ENCODE measurements around the gene DCST1. TPM values are rescaled to one million over a fixed set of nuclear protein-coding genes. Genes with fewer than 3 reads are reported as not detected.

The DCST1 gene
- total and polyA plus RNA-seq, 9 donors, result 0.10 to 0.30 (median 0.16) TPM; not detected in 1

DNA sequence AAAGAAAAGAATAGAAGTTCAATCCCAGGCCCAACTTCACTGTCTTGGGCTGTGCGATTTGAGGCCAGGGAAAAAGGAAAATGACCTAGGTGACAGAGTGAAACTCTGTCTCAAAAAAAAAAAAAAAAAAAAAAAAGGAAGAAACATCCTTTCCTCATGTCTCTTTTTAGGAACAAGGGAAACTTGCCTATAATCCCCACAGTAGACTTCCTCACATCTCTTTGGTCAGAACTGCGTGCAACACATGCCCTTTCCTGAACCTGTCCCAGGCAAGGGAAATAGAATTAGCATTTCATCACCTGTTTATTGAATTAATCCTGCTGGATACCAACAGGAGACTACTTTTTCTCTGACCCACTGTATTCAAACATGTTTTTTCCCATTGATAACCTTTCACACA lies 2.3 kb downstream of the DCST1 start:
- no peak for DNase-seq
- Histone ChIP-seq H3K4me3 (ENCODE audit: low read length) (no peak overlapping the region), H3K27ac (ENCODE audit: low read length) (no peak overlapping the region), H3K4me1 (ENCODE audit: control insufficient read depth, insufficient read depth, low read length) (no peaks in the 10 kb centered on the region), H3K36me3 (ENCODE audit: control insufficient read depth, insufficient read depth, low read length) (no peaks in the 10 kb centered on the region), H3K9me3 (replicated peaks; ENCODE audit: control insufficient read depth, low read depth, low read length) (no peaks in the 10 kb centered on the region), H3K27me3 (ENCODE audit: control insufficient read depth, insufficient read depth, low read length) (peaks cover 7% of the 10 kb centered on the region)
- no CpG with 5 or more reads among the region's 2 CpGs for WGBS (ENCODE audit: insufficient coverage)

DNA sequence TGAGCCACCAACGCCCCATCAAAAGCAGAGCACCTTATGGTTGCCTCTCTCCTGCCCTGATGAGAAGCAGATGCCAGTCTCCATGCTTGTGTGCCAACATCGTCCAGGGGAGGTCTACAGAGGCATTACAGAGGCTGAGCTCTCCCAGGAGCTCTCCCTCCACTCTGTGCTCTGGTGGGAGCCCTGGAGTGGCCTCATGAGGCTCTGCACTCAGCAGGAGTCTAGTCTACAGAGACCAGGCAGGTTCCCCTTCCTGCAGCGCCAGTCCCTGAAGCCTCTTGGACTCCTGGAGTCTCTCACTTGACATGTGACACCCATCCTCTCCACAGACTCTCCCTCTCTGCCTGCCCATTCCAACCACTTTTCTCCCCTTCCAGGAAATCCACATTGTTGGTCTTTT lies 3.4 kb downstream of the DCST1 start:
- Histone ChIP-seq H3K4me1 (ENCODE audit: control insufficient read depth, insufficient read depth, low read length) (no peaks in the 10 kb centered on the region), H3K27ac (ENCODE audit: low read length) (no peak overlapping the region), H3K27me3 (ENCODE audit: control insufficient read depth, insufficient read depth, low read length) (peaks cover 7% of the 10 kb centered on the region), H3K4me3 (ENCODE audit: low read length) (no peak overlapping the region), H3K9me3 (replicated peaks; ENCODE audit: control insufficient read depth, low read depth, low read length) (no peaks in the 10 kb centered on the region), H3K36me3 (ENCODE audit: control insufficient read depth, insufficient read depth, low read length) (no peaks in the 10 kb centered on the region)
- WGBS (ENCODE audit: insufficient coverage), result 60% methylated on average over 3 of the region's 3 CpGs
- no peak for DNase-seq

DNA sequence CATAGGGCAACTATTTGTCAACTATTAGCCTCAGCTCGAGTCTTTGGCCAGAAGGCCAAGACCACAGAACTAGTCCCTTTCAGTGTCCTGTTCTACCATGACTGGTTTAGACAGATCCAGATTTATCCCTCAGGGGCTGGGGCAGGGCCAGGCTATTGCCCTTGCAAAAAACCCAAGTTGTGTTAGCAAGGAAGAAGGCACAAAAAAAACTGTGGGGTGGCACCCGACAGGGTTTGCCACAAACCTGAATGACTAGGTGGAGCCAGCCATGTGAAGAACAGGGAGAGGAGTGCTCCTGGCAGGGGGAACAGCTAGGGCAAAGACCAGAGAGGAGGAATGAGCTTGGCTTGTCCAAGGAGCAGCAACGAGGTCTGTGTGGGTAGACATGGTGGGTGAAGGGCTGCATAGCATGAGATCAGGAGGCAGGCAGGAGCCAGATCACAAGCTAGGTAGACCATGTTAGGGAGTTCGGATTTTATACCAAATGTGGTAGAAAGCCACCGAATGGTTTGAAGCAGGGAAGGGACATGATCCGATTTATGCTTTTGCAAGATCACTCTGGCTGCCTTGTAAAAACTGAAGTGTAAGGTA lies 4.3 kb downstream of the DCST1 start:
- H3K4me3 ChIP-seq (ENCODE audit: low read length), result no peak overlapping the region
- 84% methylated on average over 6 of the region's 6 CpGs for WGBS (ENCODE audit: insufficient coverage)
- no peak overlapping the region for H3K27ac ChIP-seq (ENCODE audit: low read length)
- no peaks in the 10 kb centered on the region for H3K9me3 ChIP-seq (replicated peaks; ENCODE audit: control insufficient read depth, low read depth, low read length)
- H3K27me3 ChIP-seq (ENCODE audit: control insufficient read depth, insufficient read depth, low read length), result peaks cover 7% of the 10 kb centered on the region
- no peaks in the 10 kb centered on the region for H3K36me3 ChIP-seq (ENCODE audit: control insufficient read depth, insufficient read depth, low read length)
- H3K4me1 ChIP-seq (ENCODE audit: control insufficient read depth, insufficient read depth, low read length), result no peaks in the 10 kb centered on the region
- DNase-seq, result no peak

DNA sequence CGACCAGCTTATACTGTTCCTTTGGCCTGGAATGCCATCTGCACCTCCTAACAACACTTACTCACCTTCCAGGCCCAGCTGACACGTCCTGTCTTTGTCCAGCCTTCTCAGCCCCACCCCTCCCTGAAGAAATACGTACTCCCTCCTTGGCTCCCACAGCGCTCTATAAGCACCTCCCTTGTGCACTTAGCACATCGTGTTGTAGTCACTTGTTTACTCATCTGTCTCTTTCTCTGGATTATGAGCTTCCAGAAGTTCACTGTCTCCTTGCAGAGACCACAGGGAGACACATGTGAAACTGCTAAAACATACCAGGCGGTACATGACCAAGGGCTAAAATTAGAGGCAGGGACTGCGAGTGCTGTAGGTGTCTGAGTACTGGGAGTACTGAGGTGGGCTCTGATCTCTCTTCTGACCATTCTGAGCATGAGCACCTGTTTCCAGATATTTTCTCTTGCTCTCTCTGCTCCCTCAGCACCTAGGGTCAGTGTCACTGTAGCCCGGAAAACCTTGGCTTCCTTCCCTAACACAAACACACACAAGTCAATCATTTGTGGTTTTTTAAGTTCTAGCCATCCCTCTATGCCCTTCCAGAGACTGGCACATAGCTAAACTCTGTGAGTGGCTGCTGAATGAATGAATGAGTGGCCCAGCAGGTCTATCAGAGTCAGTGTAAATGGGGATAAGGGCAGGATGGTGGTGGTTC lies 5.1 kb downstream of the DCST1 start:
- Histone ChIP-seq H3K36me3 (ENCODE audit: control insufficient read depth, insufficient read depth, low read length) (no peaks in the 10 kb centered on the region), H3K4me1 (ENCODE audit: control insufficient read depth, insufficient read depth, low read length) (no peaks in the 10 kb centered on the region), H3K27me3 (ENCODE audit: control insufficient read depth, insufficient read depth, low read length) (peaks cover 5% of the 10 kb centered on the region), H3K9me3 (replicated peaks; ENCODE audit: control insufficient read depth, low read depth, low read length) (no peaks in the 10 kb centered on the region), H3K4me3 (ENCODE audit: low read length) (no peak overlapping the region), H3K27ac (ENCODE audit: low read length) (no peak overlapping the region)
- DNase-seq, result no peak
- WGBS (ENCODE audit: insufficient coverage), result 43% methylated on average over 7 of the region's 8 CpGs

DNA sequence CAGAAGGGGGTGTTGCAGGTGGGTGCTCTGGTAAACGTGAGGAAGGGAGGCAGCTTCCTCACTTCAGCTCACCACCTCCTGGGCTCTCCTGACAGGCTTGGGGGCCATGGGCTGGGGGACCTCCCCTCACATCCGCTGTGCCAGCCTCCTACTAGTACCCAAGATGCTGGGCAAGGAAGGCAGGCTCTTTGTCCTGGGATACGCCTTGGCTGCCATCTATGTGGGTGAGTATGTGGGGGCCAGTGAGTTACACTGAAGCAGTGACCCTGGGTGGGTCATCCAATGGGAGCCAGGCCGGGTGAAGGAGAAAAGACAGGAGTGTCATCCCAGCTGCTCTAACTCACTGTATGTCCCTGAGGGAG lies 5.7 kb downstream of the DCST1 start:
- no CpG with 5 or more reads among the region's 4 CpGs for WGBS (ENCODE audit: insufficient coverage)
- Histone ChIP-seq H3K36me3 (ENCODE audit: control insufficient read depth, insufficient read depth, low read length) (no peaks in the 10 kb centered on the region), H3K4me3 (ENCODE audit: low read length) (no peak overlapping the region), H3K9me3 (replicated peaks; ENCODE audit: control insufficient read depth, low read depth, low read length) (no peaks in the 10 kb centered on the region), H3K27ac (ENCODE audit: low read length) (no peak overlapping the region), H3K4me1 (ENCODE audit: control insufficient read depth, insufficient read depth, low read length) (no peaks in the 10 kb centered on the region), H3K27me3 (ENCODE audit: control insufficient read depth, insufficient read depth, low read length) (peaks cover 5% of the 10 kb centered on the region)
- DNase-seq, result no peak

DNA sequence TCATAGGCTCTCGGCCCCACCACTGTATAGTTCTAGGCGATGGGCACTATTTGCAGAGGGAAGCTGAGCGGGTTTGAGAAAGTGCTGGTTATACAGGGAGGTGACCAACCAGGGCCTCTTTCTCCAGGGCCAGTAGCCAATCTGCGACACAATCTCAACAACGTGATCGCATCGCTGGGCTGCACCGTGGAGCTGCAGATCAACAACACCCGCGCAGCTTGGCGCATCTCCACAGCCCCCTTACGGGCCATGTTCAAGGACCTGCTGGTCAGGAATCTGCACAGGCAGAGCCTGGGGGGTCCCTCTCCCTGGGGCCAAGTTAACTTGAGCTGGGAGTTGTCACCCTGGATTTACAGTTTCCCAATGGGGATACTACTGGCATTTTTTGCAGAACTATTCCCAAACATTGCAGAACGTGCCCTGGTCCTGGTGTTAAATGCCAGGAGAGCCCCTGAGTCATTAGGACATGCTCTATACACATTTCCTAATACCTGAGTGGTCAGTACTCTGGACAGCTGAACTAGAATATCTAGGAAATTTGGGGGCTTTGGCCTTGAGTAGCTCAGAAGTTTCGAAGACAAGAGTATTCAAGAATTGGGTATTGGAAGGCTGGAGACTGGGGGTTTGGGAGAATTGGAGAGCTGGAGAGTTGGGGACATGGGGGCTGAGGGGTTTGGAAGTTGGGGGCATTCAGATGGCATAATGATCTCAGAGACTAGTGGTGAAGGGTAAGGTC lies 6.9 kb downstream of the DCST1 start:
- DNase-seq, result no peak
- H3K27me3 ChIP-seq (ENCODE audit: control insufficient read depth, insufficient read depth, low read length), result peaks cover 5% of the 10 kb centered on the region
- peaks cover 5% of the 10 kb centered on the region for H3K4me1 ChIP-seq (ENCODE audit: control insufficient read depth, insufficient read depth, low read length)
- no peak overlapping the region for H3K27ac ChIP-seq (ENCODE audit: low read length)
- no peaks in the 10 kb centered on the region for H3K9me3 ChIP-seq (replicated peaks; ENCODE audit: control insufficient read depth, low read depth, low read length)
- no peak overlapping the region for H3K4me3 ChIP-seq (ENCODE audit: low read length)
- 89% methylated on average over 12 of the region's 14 CpGs for WGBS (ENCODE audit: insufficient coverage)
- no peaks in the 10 kb centered on the region for H3K36me3 ChIP-seq (ENCODE audit: control insufficient read depth, insufficient read depth, low read length)

DNA sequence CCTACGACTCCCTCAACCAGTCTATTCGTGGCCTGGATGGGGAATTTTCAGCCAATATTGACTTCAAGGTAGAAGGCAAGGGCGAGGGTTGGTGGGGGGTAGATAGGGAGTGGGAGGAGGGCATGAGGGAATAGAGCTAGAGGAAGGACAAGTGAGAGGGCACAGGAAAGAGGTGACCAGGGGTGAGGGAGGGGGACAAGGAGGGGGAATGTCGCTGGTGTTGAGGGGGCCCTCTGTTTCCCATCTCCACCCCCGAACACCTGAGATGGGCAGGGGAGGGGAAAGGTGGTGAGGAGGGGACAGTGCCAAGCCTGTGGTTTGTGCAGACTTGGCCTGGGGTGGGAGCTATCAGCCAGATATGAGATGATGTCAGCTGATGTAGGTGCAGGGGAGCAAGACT lies 9.2 kb downstream of the DCST1 start:
- no peaks in the 10 kb centered on the region for H3K36me3 ChIP-seq (ENCODE audit: control insufficient read depth, insufficient read depth, low read length)
- no peaks in the 10 kb centered on the region for H3K9me3 ChIP-seq (replicated peaks; ENCODE audit: control insufficient read depth, low read depth, low read length)
- H3K27ac ChIP-seq (ENCODE audit: low read length), result no peak overlapping the region
- H3K27me3 ChIP-seq (ENCODE audit: control insufficient read depth, insufficient read depth, low read length), result peaks cover 3% of the 10 kb centered on the region
- WGBS (ENCODE audit: insufficient coverage), result 83% methylated on average over 5 of the region's 5 CpGs
- H3K4me1 ChIP-seq (ENCODE audit: control insufficient read depth, insufficient read depth, low read length), result peaks cover 5% of the 10 kb centered on the region
- no peak overlapping the region for H3K4me3 ChIP-seq (ENCODE audit: low read length)
- DNase-seq, result no peak

DNA sequence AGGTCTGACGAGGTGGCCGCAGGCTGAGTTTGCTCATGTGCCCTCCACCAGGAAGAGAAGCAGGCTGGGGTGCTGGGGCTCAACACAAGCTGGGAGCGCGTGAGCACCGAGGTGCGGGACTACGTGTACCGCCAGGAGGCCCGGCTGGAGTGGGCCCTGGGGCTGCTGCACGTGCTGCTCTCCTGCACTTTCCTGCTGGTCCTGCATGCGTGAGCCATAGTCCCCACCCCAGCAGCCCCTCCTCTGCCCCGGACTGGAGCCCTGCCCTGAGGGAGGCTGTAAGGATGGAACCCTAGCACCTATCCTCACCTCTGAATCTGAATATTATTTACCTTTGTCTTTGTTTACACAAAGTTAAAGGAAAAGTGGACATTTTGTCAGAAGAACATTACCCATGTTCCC lies 9.7 kb downstream of the DCST1 start:
- H3K9me3 ChIP-seq (replicated peaks; ENCODE audit: control insufficient read depth, low read depth, low read length), result no peaks in the 10 kb centered on the region
- peaks cover 3% of the 10 kb centered on the region for H3K27me3 ChIP-seq (ENCODE audit: control insufficient read depth, insufficient read depth, low read length)
- no peak overlapping the region for H3K4me3 ChIP-seq (ENCODE audit: low read length)
- no peaks in the 10 kb centered on the region for H3K36me3 ChIP-seq (ENCODE audit: control insufficient read depth, insufficient read depth, low read length)
- peaks cover 5% of the 10 kb centered on the region for H3K4me1 ChIP-seq (ENCODE audit: control insufficient read depth, insufficient read depth, low read length)
- 59% methylated on average over 6 of the region's 12 CpGs for WGBS (ENCODE audit: insufficient coverage)
- no peak overlapping the region for H3K27ac ChIP-seq (ENCODE audit: low read length)
- no peak for DNase-seq

DNA sequence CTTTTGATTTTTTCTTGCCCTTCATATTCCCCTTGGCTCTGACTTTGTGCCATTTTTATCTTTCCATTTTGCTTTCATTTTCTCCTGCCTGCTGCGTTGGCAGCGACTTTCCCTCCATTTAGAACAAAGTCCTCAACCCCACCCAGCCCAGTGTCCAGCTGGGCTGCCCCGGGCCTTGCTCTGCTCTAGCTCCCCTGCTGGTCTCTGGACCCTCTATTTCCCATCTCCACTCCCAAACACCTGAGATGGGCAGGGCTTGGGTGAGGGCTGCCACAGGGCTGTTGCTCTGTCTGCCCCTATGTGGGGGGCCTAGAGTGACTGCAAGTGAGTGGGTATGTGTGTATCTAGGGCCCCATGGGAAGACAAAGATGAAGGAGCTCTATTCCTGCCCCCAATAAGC lies 10.2 kb downstream of the DCST1 start:
- WGBS (ENCODE audit: insufficient coverage), result 93% methylated on average over 2 of the region's 3 CpGs

DNA sequence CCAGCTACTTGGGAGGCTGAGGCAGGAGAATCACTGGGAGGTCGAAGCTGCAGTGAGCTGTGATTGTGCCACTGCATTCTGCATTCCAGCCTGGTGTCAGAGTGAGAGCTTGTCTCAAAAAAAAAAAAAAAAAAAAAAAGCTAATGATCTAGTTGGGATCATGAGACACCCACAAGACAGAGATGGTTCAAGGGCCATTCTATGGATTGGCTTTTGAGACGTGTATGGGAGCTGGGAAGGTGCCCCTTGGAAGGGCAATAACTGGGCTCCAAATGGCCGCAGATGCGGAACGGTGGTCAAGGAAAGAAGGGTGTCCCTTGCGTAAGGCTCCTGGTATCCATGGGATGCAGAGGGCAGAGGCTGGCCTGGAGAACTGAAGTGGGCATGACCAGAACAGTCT lies 10.7 kb downstream of the DCST1 start:
- H3K27ac ChIP-seq (ENCODE audit: low read length), result peak overlapping the region; percentile 67
- 87% methylated on average over 6 of the region's 6 CpGs for WGBS (ENCODE audit: insufficient coverage)
- H3K36me3 ChIP-seq (ENCODE audit: control insufficient read depth, insufficient read depth, low read length), result no peaks in the 10 kb centered on the region
- no peak for DNase-seq
- H3K9me3 ChIP-seq (replicated peaks; ENCODE audit: control insufficient read depth, low read depth, low read length), result no peaks in the 10 kb centered on the region
- no peak overlapping the region for H3K4me3 ChIP-seq (ENCODE audit: low read length)
- no peaks in the 10 kb centered on the region for H3K27me3 ChIP-seq (ENCODE audit: control insufficient read depth, insufficient read depth, low read length)
- H3K4me1 ChIP-seq (ENCODE audit: control insufficient read depth, insufficient read depth, low read length), result peaks cover 5% of the 10 kb centered on the region

More for the DNA sequence above, 10.2 kb downstream of the DCST1 start:
- no peak for DNase-seq
- Histone ChIP-seq H3K4me3 (ENCODE audit: low read length) (no peak overlapping the region), H3K27me3 (ENCODE audit: control insufficient read depth, insufficient read depth, low read length) (peaks cover 2% of the 10 kb centered on the region), H3K36me3 (ENCODE audit: control insufficient read depth, insufficient read depth, low read length) (no peaks in the 10 kb centered on the region), H3K4me1 (ENCODE audit: control insufficient read depth, insufficient read depth, low read length) (peaks cover 5% of the 10 kb centered on the region), H3K27ac (ENCODE audit: low read length) (no peak overlapping the region), H3K9me3 (replicated peaks; ENCODE audit: control insufficient read depth, low read depth, low read length) (no peaks in the 10 kb centered on the region)

Measured in muscle of leg (tissue), 11 donors.